Measurements from ENCODE around the gene PCDHA1. TPM values are rescaled to one million over a fixed set of nuclear protein-coding genes. Genes with fewer than 3 reads are reported as not detected.
"Not testable (repeated sequence)": the region's sequence is repeated elsewhere in the genome, so short reads cannot be mapped to it uniquely, and the experiment has no call there.

PCDHA1 gene
- total RNA-seq, 4 donors from 2014 or later, result not detected

GRCh38 chr5:140780512-140780911 is 5.4 kb upstream of the PCDHA1 start:
- ATAC-seq (ENCODE audit: low FRiP score) (no peak), DNase-seq (ENCODE audit: low spot score) (no peak)
- no peak for TF ChIP-seq CTCF (IDR thresholded peaks at IDR 0.05)

- ATAC-seq (ENCODE audit: low FRiP score); DNase-seq (ENCODE audit: low spot score): not testable (repeated sequence)
These were observed 1.5 kb downstream of the PCDHA1 start for GRCh38 chr5:140787422-140787821.

GRCh38 chr5:140787849-140788504 is 2.0 kb downstream of the PCDHA1 start:
- not testable (repeated sequence) for DNase-seq (ENCODE audit: low spot score); ATAC-seq (ENCODE audit: low FRiP score)

GRCh38 chr5:140791089-140791488 is 5.1 kb downstream of the PCDHA1 start:
- no peak for TF ChIP-seq CTCF (IDR thresholded peaks at IDR 0.05)
- no peak for ATAC-seq (ENCODE audit: low FRiP score)
- DNase-seq (ENCODE audit: low spot score), result no peak

GRCh38 chr5:140794595-140795258 is 8.8 kb downstream of the PCDHA1 start, which contains the start of gene PCDHA2:
Gene PCDHA2, plus strand, starts transcription at chr5:140794852.
- no peak for ATAC-seq (ENCODE audit: low FRiP score)
- no peak for DNase-seq (ENCODE audit: low spot score)
- TF ChIP-seq CTCF (IDR thresholded peaks at IDR 0.05), result no peak

GRCh38 chr5:140795259-140795641 is 9.3 kb downstream of the PCDHA1 start:
- ATAC-seq (ENCODE audit: low FRiP score) (no peak), DNase-seq (ENCODE audit: low spot score) (no peak)
- no peak for TF ChIP-seq CTCF (IDR thresholded peaks at IDR 0.05)

- ATAC-seq (ENCODE audit: low FRiP score); DNase-seq (ENCODE audit: low spot score): not testable (repeated sequence)
These were observed 10.3 kb downstream of the PCDHA1 start for GRCh38 chr5:140796072-140796717.

GRCh38 chr5:140796718-140797095 is 10.8 kb downstream of the PCDHA1 start:
- ATAC-seq (ENCODE audit: low FRiP score), result no peak
- DNase-seq (ENCODE audit: low spot score), result no peak
- no peak for TF ChIP-seq CTCF (IDR thresholded peaks at IDR 0.05)
